ENCODE data around the gene DGKG. TPM values are rescaled to one million over a fixed set of nuclear protein-coding genes. Genes with fewer than 3 reads are reported as not detected.

Gene DGKG
- polyA plus RNA-seq, 1 of the 3 experiments (the other 2 are of a cell fraction): 0.12 TPM

DNA sequence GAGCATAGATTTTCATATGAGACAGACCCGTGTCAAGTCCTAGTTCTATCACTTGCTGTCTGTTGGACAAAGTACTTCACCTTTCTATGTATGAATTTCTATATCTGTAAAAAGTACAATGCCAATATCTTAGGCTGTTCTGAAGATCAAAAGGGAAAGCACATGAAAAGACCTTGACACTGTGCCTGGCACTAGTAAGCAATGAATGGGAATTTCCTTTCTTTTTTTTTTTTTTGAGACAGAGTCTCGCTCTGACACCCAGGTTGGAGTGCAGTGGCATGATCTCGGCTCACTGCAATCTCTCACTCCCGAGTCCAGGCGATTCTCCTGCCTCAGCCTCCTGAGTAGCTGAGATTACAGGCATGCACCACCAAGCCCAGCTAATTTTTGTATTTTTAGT lies 217.8 kb downstream of the DGKG start:
- Histone ChIP-seq H3K9me2 (no peaks in the 10 kb centered on the region), H3K9ac (no peak overlapping the region), H2AFZ (ENCODE audit: low read depth) (no peak overlapping the region), H3K4me1 (ENCODE audit: control insufficient read depth in 1 of 2, insufficient read depth in 2 of 2, low read depth in 1 of 2, low read length in 1 of 2) (peaks cover 0 to 7% of the 10 kb centered on the region in 2 experiments; a peak in 2 of 4 replicates), H3F3A (replicated peaks; ENCODE audit: insufficient read depth) (no peaks in the 10 kb centered on the region), H3K27ac (ENCODE audit: low read depth in 2 of 2, low read length in 1 of 2) (no peak overlapping the region), H3K9me3 (no peaks in the 10 kb centered on the region), H3K79me2 (ENCODE audit: insufficient read depth) (no peaks in the 10 kb centered on the region), H3K36me3 (replicated peaks in 1 of 2; ENCODE audit: control insufficient read depth in 1 of 2, insufficient read depth in 2 of 2, low read length in 1 of 2) (no peaks in the 10 kb centered on the region), H4K20me1 (ENCODE audit: insufficient read depth) (no peaks in the 10 kb centered on the region), H3K4me3 (ENCODE audit: low read depth in 2 of 2, low read length in 1 of 2) (no peak overlapping the region), H3K4me2 (no peak overlapping the region), H3K27me3 (ENCODE audit: insufficient read depth) (peaks cover 6% of the 10 kb centered on the region; the same call in 1 of the 2 replicates)
- TF ChIP-seq, protein P1, sequence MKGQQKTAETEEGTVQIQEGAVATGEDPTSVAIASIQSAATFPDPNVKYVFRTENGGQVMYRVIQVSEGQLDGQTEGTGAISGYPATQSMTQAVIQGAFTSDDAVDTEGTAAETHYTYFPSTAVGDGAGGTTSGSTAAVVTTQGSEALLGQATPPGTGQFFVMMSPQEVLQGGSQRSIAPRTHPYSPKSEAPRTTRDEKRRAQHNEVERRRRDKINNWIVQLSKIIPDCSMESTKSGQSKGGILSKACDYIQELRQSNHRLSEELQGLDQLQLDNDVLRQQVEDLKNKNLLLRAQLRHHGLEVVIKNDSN (IDR thresholded peaks at IDR 0.05; ENCODE audit: borderline replicate concordance, low read depth): no peak
- no peak for TF ChIP-seq NFIC (IDR thresholded peaks at IDR 0.05; ENCODE audit: borderline replicate concordance)
- TF ChIP-seq, protein P2, sequence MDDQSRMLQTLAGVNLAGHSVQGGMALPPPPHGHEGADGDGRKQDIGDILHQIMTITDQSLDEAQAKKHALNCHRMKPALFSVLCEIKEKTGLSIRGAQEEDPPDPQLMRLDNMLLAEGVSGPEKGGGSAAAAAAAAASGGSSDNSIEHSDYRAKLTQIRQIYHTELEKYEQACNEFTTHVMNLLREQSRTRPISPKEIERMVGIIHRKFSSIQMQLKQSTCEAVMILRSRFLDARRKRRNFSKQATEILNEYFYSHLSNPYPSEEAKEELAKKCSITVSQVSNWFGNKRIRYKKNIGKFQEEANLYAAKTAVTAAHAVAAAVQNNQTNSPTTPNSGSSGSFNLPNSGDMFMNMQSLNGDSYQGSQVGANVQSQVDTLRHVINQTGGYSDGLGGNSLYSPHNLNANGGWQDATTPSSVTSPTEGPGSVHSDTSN (IDR thresholded peaks at IDR 0.05): no peak
- no peak for TF ChIP-seq MXI1 (IDR thresholded peaks at IDR 0.05; ENCODE audit: low read depth, low read length)
- TF ChIP-seq NRF1 (IDR thresholded peaks at IDR 0.05; ENCODE audit: low read depth, low read length): no peak
- no peak for TF ChIP-seq RAD21 (IDR thresholded peaks at IDR 0.05; ENCODE audit: low read length)
- TF ChIP-seq TEAD4 (IDR thresholded peaks at IDR 0.05; ENCODE audit: borderline replicate concordance, insufficient read depth): no peak
- TF ChIP-seq, protein P3, sequence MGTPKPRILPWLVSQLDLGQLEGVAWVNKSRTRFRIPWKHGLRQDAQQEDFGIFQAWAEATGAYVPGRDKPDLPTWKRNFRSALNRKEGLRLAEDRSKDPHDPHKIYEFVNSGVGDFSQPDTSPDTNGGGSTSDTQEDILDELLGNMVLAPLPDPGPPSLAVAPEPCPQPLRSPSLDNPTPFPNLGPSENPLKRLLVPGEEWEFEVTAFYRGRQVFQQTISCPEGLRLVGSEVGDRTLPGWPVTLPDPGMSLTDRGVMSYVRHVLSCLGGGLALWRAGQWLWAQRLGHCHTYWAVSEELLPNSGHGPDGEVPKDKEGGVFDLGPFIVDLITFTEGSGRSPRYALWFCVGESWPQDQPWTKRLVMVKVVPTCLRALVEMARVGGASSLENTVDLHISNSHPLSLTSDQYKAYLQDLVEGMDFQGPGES (IDR thresholded peaks at IDR 0.05; ENCODE audit: low read depth, low read length): no peak
- TF ChIP-seq, protein P4, sequence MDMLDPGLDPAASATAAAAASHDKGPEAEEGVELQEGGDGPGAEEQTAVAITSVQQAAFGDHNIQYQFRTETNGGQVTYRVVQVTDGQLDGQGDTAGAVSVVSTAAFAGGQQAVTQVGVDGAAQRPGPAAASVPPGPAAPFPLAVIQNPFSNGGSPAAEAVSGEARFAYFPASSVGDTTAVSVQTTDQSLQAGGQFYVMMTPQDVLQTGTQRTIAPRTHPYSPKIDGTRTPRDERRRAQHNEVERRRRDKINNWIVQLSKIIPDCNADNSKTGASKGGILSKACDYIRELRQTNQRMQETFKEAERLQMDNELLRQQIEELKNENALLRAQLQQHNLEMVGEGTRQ (IDR thresholded peaks at IDR 0.05; ENCODE audit: borderline replicate concordance, low read depth, low read length): no peak
- TF ChIP-seq GATA2 (CRISPR knock-in tag; IDR thresholded peaks at IDR 0.05): no peak
- TF ChIP-seq MEF2A (IDR thresholded peaks at IDR 0.05; ENCODE audit: borderline replicate concordance, low read depth): no peak
- no peak for TF ChIP-seq POLR2AphosphoS5 (IDR thresholded peaks at IDR 0.05; ENCODE audit: low read depth, low read length)
- no peak for TF ChIP-seq EP300 (IDR thresholded peaks at IDR 0.05; ENCODE audit: borderline replicate concordance in 1 of 2, low read depth in 1 of 2, low read length in 1 of 2)
- TF ChIP-seq, protein P5, sequence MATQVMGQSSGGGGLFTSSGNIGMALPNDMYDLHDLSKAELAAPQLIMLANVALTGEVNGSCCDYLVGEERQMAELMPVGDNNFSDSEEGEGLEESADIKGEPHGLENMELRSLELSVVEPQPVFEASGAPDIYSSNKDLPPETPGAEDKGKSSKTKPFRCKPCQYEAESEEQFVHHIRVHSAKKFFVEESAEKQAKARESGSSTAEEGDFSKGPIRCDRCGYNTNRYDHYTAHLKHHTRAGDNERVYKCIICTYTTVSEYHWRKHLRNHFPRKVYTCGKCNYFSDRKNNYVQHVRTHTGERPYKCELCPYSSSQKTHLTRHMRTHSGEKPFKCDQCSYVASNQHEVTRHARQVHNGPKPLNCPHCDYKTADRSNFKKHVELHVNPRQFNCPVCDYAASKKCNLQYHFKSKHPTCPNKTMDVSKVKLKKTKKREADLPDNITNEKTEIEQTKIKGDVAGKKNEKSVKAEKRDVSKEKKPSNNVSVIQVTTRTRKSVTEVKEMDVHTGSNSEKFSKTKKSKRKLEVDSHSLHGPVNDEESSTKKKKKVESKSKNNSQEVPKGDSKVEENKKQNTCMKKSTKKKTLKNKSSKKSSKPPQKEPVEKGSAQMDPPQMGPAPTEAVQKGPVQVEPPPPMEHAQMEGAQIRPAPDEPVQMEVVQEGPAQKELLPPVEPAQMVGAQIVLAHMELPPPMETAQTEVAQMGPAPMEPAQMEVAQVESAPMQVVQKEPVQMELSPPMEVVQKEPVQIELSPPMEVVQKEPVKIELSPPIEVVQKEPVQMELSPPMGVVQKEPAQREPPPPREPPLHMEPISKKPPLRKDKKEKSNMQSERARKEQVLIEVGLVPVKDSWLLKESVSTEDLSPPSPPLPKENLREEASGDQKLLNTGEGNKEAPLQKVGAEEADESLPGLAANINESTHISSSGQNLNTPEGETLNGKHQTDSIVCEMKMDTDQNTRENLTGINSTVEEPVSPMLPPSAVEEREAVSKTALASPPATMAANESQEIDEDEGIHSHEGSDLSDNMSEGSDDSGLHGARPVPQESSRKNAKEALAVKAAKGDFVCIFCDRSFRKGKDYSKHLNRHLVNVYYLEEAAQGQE (IDR thresholded peaks at IDR 0.05; ENCODE audit: low read depth, low read length): no peak
- TF ChIP-seq FOXM1 (IDR thresholded peaks at IDR 0.05; ENCODE audit: low read depth): no peak
- DNase-seq: no peak
- WGBS (ENCODE audit: low lambda C conversion rate): 67% methylated on average over 5 of the region's 5 CpGs
- ChIA-PET CTCF (no interaction called here), POLR2A (no interaction called here)
